IMR-90 (cell line): ENCODE results near the gene C5orf58. TPM values are rescaled to one million over a fixed set of nuclear protein-coding genes. Genes with fewer than 3 reads are reported as not detected.

Experiments
- ATAC-seq: fragments of 200-7000 bp; cut with Tn5 transposase; 2 replicates; pipeline ENCODE4 v1.9.1; 2020; ENCODE audit warnings: low read depth, mild to moderate bottlenecking, moderate library complexity
- BruUV-seq: library from RNA; stranded (reverse); fragments of 400-500 nt; replicated peaks from 2 replicates; lab custom pipeline; 2021; lab: Mats Ljungman, UMichigan
- CTCF ChIA-PET: fragments of 300-600 bp; formaldehyde crosslinking; extraction: SDS; loops from one replicate; lab custom pipeline; 2021; ENCODE audit warnings: antibody characterized with exemption; lab: Yijun Ruan, JAX
- POLR2A ChIA-PET: fragments of 300-600 bp; sonication (Branson Sonifier 250); formaldehyde crosslinking; loops from one replicate; lab custom pipeline; 2022; ENCODE audit warnings: antibody characterized with exemption; ENCODE audit not compliant: unreplicated experiment; lab: Charles Lee
- DNase-seq: peaks from one replicate; pipeline ENCODE4 v3.0.0; 2013
- H2AFZ ChIP-seq: replicated peaks from 2 replicates; pipeline ENCODE3; 2013; ENCODE audit warnings: low read length, mild to moderate bottlenecking; ENCODE audit not compliant: poor library complexity
- H2AK5ac ChIP-seq: 2 replicates; pipeline ENCODE4 v1.6.1; 2013; ENCODE audit warnings: low read depth, low read length, inconsistent platforms
- H2AK9ac ChIP-seq: replicated peaks from 2 replicates; pipeline ENCODE3; 2013; ENCODE audit warnings: mild to moderate bottlenecking, low read depth, low read length, moderate library complexity; ENCODE audit not compliant: poor library complexity
- H2BK120ac ChIP-seq: 2 replicates; pipeline ENCODE4 v1.6.1; 2013; ENCODE audit warnings: low read depth, low read length, inconsistent platforms
- H2BK15ac ChIP-seq: 3 replicates; pipeline ENCODE4 v1.6.1; 2013; ENCODE audit warnings: low read depth, low read length, inconsistent platforms
- H2BK20ac ChIP-seq: 2 replicates; pipeline ENCODE4 v1.6.1; 2013; ENCODE audit warnings: low read depth, mild to moderate bottlenecking, inconsistent platforms, low read length, moderate library complexity
- H2BK5ac ChIP-seq: 2 replicates; pipeline ENCODE4 v1.6.1; 2013; ENCODE audit warnings: mild to moderate bottlenecking, low read depth, low read length, inconsistent platforms; ENCODE audit not compliant: poor library complexity, severe bottlenecking
- H3K14ac ChIP-seq: replicated peaks from 2 replicates; pipeline ENCODE4 v1.6.1; 2013; ENCODE audit warnings: low read depth, low read length, inconsistent platforms
- H3K18ac ChIP-seq: 2 replicates; pipeline ENCODE4 v1.6.1; 2013; ENCODE audit warnings: low read depth, low read length, control low read depth
- H3K23ac ChIP-seq: 2 replicates; pipeline ENCODE4 v1.6.1; 2013; ENCODE audit warnings: low read depth, low read length, inconsistent platforms
- H3K27ac ChIP-seq: 2 replicates; pipeline ENCODE4 v1.5.1; 2013; ENCODE audit warnings: mild to moderate bottlenecking, control low read depth, low read length; ENCODE audit not compliant: insufficient read depth
- H3K27me3 ChIP-seq: 2 replicates; pipeline ENCODE4 v1.6.1; 2013; ENCODE audit warnings: low read length; ENCODE audit not compliant: control insufficient read depth, insufficient read depth
- H3K36me3 ChIP-seq: 2 replicates; pipeline ENCODE4 v1.6.1; 2013; ENCODE audit warnings: low read length, mixed read lengths; ENCODE audit not compliant: control insufficient read depth, insufficient read depth
- H3K4ac ChIP-seq: 2 replicates; pipeline ENCODE4 v1.6.1; 2013; ENCODE audit warnings: low read depth, low read length, inconsistent platforms
- H3K4me1 ChIP-seq: 2 replicates; pipeline ENCODE4 v1.6.1; 2013; ENCODE audit warnings: low read length, mixed read lengths; ENCODE audit not compliant: control insufficient read depth, insufficient read depth
- H3K4me2 ChIP-seq: 2 replicates; pipeline ENCODE4 v1.6.1; 2013; ENCODE audit warnings: low read depth, mild to moderate bottlenecking, control low read depth, low read length, moderate library complexity
- H3K4me3 ChIP-seq: 2 replicates; pipeline ENCODE4 v1.5.1; 2013; ENCODE audit warnings: low read depth, mild to moderate bottlenecking, control low read depth, low read length, moderate library complexity; ENCODE audit not compliant: insufficient read depth
- H3K56ac ChIP-seq: 2 replicates; pipeline ENCODE4 v1.6.1; 2013; ENCODE audit warnings: low read length, inconsistent platforms; ENCODE audit not compliant: insufficient read depth; ENCODE audit errors: extremely low read depth
- H3K79me1 ChIP-seq, 2 experiments: 2 replicates each; pipeline ENCODE4 v1.6.1; 2013; ENCODE audit warnings: low read length in 2 of 2, inconsistent platforms in 1 of 2, low read depth in 1 of 2
- H3K9ac ChIP-seq: 2 replicates; pipeline ENCODE4 v1.6.1; 2013; ENCODE audit warnings: low read depth, low read length, control low read depth
- H3K9me1 ChIP-seq: 2 replicates; pipeline ENCODE4 v1.6.1; 2013; ENCODE audit warnings: low read length, inconsistent platforms; ENCODE audit not compliant: insufficient read depth
- H3K9me3 ChIP-seq: 2 replicates; pipeline ENCODE4 v1.6.1; 2013; ENCODE audit warnings: low read length; ENCODE audit not compliant: control insufficient read depth, insufficient read depth
- H4K20me1 ChIP-seq: 2 replicates; pipeline ENCODE4 v1.6.1; 2013; ENCODE audit warnings: low read length, inconsistent platforms; ENCODE audit not compliant: insufficient read depth
- H4K5ac ChIP-seq: 2 replicates; pipeline ENCODE4 v1.6.1; 2013; ENCODE audit warnings: mild to moderate bottlenecking, low read depth, low read length, control low read depth
- H4K8ac ChIP-seq, 2 experiments: 2 replicates each; pipeline ENCODE4 v1.6.1; 2013; ENCODE audit warnings: low read depth in 2 of 2, low read length in 2 of 2, control low read depth in 1 of 2, inconsistent platforms in 1 of 2
- H4K91ac ChIP-seq: 2 replicates; pipeline ENCODE4 v1.6.1; 2013; ENCODE audit warnings: low read depth, low read length, inconsistent platforms; ENCODE audit not compliant: insufficient read depth
- POLR2A ChIP-seq: IDR thresholded peaks from 2 replicates; pipeline ENCODE4 v1.6.1; 2012; ENCODE audit warnings: mild to moderate bottlenecking, low read depth, low read length
- RCOR1 ChIP-seq: IDR thresholded peaks from 2 replicates; pipeline ENCODE4 v1.6.1; 2012; ENCODE audit warnings: mild to moderate bottlenecking, low read length, improper control_type of control experiment; ENCODE audit not compliant: insufficient replicate concordance
- RFX5 ChIP-seq: IDR thresholded peaks from 2 replicates; pipeline ENCODE4 v1.8.0; 2012; ENCODE audit warnings: low read depth, mild to moderate bottlenecking, low read length, moderate library complexity
- SMC3 ChIP-seq: fragments of 150-350 bp; IDR thresholded peaks from 2 replicates; pipeline ENCODE4 v1.6.1; 2016; ENCODE audit warnings: low read depth, mild to moderate bottlenecking, antibody characterized with exemption, low read length, moderate library complexity
- WGBS, 2 experiments: methylation state at CpG; one replicate each; pipeline versions ENCODE4 v1.1.5 to v1.1.7; 2013; ENCODE audit warnings: missing lambda C conversion rate in 2 of 2; ENCODE audit not compliant: insufficient read length in 1 of 2; ENCODE audit errors: extremely low coverage in 2 of 2; 5-methylcytosine and 5-hydroxymethylcytosine counted together
- dilution Hi-C: fragments of 300-500 bp; cut with HindIII; formaldehyde crosslinking; loops from one replicate; pipeline ENCODE4 v1.14.3; 2018; ENCODE audit warnings: low sequenced_read_pairs; ENCODE audit not compliant: unreplicated experiment
- in situ Hi-C: fragments of 300-500 bp; cut with MboI; formaldehyde crosslinking; loops from 3 replicates; pipeline ENCODE4 v1.14.3; 2019; ENCODE audit warnings: low sequenced_read_pairs, inconsistent platforms, mixed read lengths
- intact Hi-C: fragments of 100-400 bp; cut with micrococcal nuclease; formaldehyde crosslinking; loops from 2 replicates; pipeline ENCODE4 v1.10.0; 2022
- polyA plus RNA-seq, 3 experiments: library from polyadenylated mRNA; depleted of rRNA; stranded (reverse); fragments of >200 nt; gene quantifications; 2 replicates each; pipeline ENCODE4 v1.2.3, GENCODE V29; 2012; ENCODE audit warnings: low replicate concordance in 1 of 3
- total RNA-seq: library from RNA; depleted of rRNA; stranded (reverse); fragments of >200 nt; gene quantifications from 2 replicates; pipeline ENCODE4 v1.2.3, GENCODE V29; 2012

Gene C5orf58
- total and polyA plus RNA-seq, 2 of the 4 experiments (the other 2 are of a cell fraction), result not detected

DNA sequence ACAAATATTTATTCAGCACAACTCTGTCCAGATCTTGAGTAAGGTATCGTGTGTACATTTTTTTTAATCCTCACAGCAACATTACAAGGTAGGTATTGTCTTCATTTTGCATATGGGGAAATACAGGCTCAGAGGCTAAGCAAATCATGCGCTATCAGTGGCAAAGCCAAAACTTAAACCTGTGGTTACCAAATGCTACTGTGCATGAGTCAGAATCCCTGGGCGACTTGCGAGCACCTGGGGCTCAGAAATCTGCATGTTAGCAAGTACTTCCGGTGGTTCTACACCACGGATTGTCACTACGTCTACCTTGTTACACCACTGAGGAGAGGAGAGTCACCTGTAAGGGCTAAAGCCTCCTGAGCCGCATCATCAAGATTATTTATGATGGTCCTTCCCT is 21.3 kb downstream of the C5orf58 start:
- H3K79me1 ChIP-seq, result no peaks in the 10 kb centered on the region
- H4K91ac ChIP-seq, result no peak overlapping the region
- no peaks in the 10 kb centered on the region for H3K27me3 ChIP-seq
- no peak overlapping the region for H3K27ac ChIP-seq
- H3K9ac ChIP-seq, result no peak overlapping the region
- H3K14ac ChIP-seq, result no peak overlapping the region
- POLR2A ChIA-PET, result no interaction called here
- no peak overlapping the region for H3K4me2 ChIP-seq
- H3K18ac ChIP-seq, result no peak overlapping the region
- CTCF ChIA-PET, result no interaction called here
- BruUV-seq, result no TSS peak
- H4K20me1 ChIP-seq, result no peaks in the 10 kb centered on the region
- TF ChIP-seq RCOR1, result no peak
- TF ChIP-seq SMC3, result no peak
- no peak for TF ChIP-seq RFX5
- no peak for TF ChIP-seq POLR2A
- in situ Hi-C loops, result no loop called here
- H2BK15ac ChIP-seq, result no peak overlapping the region
- no peak overlapping the region for H2AK5ac ChIP-seq
- H3K36me3 ChIP-seq, result no peaks in the 10 kb centered on the region
- no peak overlapping the region for H2BK20ac ChIP-seq
- H2BK5ac ChIP-seq, result no peak overlapping the region
- ATAC-seq (no peak), DNase-seq (no peak)
- intact Hi-C loops, result no loop called here
- no peaks in the 10 kb centered on the region for H3K9me3 ChIP-seq
- no CpG with 5 or more reads among the region's 8 CpGs for WGBS, 2 experiments
- no peaks in the 10 kb centered on the region for H3K4me1 ChIP-seq
- no peak overlapping the region for H3K56ac ChIP-seq
- dilution Hi-C loops, result no loop called here
- H3K4ac ChIP-seq, result no peak overlapping the region
- no peak overlapping the region for H2AFZ ChIP-seq
- no peak overlapping the region for H3K4me3 ChIP-seq
- no peak overlapping the region for H3K23ac ChIP-seq
- H2AK9ac ChIP-seq, result no peak overlapping the region
- H3K9me1 ChIP-seq, result no peaks in the 10 kb centered on the region
- no peak overlapping the region for H2BK120ac ChIP-seq
- H4K5ac ChIP-seq, result no peak overlapping the region
- no peak overlapping the region for H4K8ac ChIP-seq
